Measurements from ENCODE around the gene STOX2.

DNA sequence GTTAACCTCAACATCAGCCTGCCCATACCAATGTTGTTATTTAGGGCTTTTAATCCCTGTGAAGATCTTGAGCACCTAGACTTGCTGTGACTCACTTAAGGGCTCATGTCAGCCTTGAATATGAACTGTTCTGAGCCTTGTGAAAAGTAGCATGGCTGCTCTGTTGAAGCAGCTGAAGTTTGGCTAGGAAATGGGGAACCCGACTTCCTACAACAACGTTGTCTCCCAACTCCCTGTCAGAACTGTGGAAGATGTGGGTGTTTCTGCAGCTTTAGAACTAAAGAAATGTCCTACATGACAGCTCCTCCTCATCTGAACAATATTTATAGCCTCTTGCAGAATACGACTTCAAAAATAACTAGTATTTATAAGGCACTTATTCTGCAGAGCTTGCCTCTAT, 27.5 kb downstream of the STOX2 start:
- TF ChIP-seq, protein P1, sequence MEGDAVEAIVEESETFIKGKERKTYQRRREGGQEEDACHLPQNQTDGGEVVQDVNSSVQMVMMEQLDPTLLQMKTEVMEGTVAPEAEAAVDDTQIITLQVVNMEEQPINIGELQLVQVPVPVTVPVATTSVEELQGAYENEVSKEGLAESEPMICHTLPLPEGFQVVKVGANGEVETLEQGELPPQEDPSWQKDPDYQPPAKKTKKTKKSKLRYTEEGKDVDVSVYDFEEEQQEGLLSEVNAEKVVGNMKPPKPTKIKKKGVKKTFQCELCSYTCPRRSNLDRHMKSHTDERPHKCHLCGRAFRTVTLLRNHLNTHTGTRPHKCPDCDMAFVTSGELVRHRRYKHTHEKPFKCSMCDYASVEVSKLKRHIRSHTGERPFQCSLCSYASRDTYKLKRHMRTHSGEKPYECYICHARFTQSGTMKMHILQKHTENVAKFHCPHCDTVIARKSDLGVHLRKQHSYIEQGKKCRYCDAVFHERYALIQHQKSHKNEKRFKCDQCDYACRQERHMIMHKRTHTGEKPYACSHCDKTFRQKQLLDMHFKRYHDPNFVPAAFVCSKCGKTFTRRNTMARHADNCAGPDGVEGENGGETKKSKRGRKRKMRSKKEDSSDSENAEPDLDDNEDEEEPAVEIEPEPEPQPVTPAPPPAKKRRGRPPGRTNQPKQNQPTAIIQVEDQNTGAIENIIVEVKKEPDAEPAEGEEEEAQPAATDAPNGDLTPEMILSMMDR (IDR thresholded peaks at IDR 0.05; ENCODE audit: insufficient read depth, low read length, poor library complexity, severe bottlenecking), result no peak
- TF ChIP-seq EZH2phosphoT487 (conservative IDR thresholded peaks at IDR 0.05; ENCODE audit: low read length), result no peak
